SK-N-SH (cell line): Measurements from ENCODE around the gene LAPTM5. TPM values are rescaled to one million over a fixed set of nuclear protein-coding genes. Genes with fewer than 3 reads are reported as not detected.

Experiments used
- CTCF ChIA-PET: fragments of 300-600, 350-600 bp; formaldehyde crosslinking; extraction: SDS; loops from one replicate; lab custom pipeline; 2021; lab: Yijun Ruan, JAX
- POLR2A ChIA-PET: fragments of 350-600 bp; sonication (Branson Sonifier 250); formaldehyde crosslinking; extraction: SDS; loops from one replicate; lab custom pipeline; 2020; ENCODE audit warnings: antibody characterized with exemption, inconsistent platforms; lab: Yijun Ruan, JAX
- DNase-seq: peaks from one replicate; pipeline ENCODE4 v3.0.0; 2012
- H2AFZ ChIP-seq: fragments of 200-600 bp; sonication (generic); 2 replicates; pipeline ENCODE4 v1.8.1; 2016; ENCODE audit warnings: antibody characterized with exemption, mild to moderate bottlenecking, low read depth
- H3F3A ChIP-seq: fragments of 200-600 bp; sonication (generic); replicated peaks from 2 replicates; pipeline ENCODE3; 2016; ENCODE audit warnings: antibody characterized with exemption, mild to moderate bottlenecking; ENCODE audit not compliant: insufficient read depth
- H3K27ac ChIP-seq, 2 experiments: fragments of 200-500 bp in 1 of 2; fragments of 200-600 bp in 1 of 2; sonication (Bioruptor generic) in 1 of 2; sonication (generic), shearing (Covaris generic) in 1 of 2; 2 replicates each; pipeline versions ENCODE4 v1.5.1 to v1.6.1; 2014 to 2016; ENCODE audit warnings: low read depth in 2 of 2, inconsistent platforms in 1 of 2, low read length in 1 of 2, mild to moderate bottlenecking in 1 of 2, mixed read lengths in 1 of 2
- H3K27me3 ChIP-seq: fragments of 200-600 bp; sonication (generic), shearing (Covaris generic); 2 replicates; pipeline ENCODE4 v1.6.1; 2016; ENCODE audit warnings: mixed run types; ENCODE audit not compliant: insufficient read depth
- H3K36me3 ChIP-seq, 2 experiments: fragments of 200-500 bp in 1 of 2; fragments of 200-600 bp in 1 of 2; sonication (Bioruptor generic) in 1 of 2; sonication (generic) in 1 of 2; replicated peaks in 1 of 2; 2 replicates each; pipeline versions ENCODE3 to v1.5.1; 2014 to 2016; ENCODE audit warnings: low read length in 1 of 2, mild to moderate bottlenecking in 1 of 2; ENCODE audit not compliant: insufficient read depth in 2 of 2, control insufficient read depth in 1 of 2
- H3K4me1 ChIP-seq, 2 experiments: fragments of 200-500 bp in 1 of 2; fragments of 200-600 bp in 1 of 2; sonication (Bioruptor generic) in 1 of 2; sonication (generic), shearing (Covaris generic) in 1 of 2; 2 replicates each; pipeline versions ENCODE4 v1.5.1 to v1.6.1; 2014 to 2016; ENCODE audit warnings: low read depth in 1 of 2, low read length in 1 of 2, mixed run types in 1 of 2; ENCODE audit not compliant: insufficient read depth in 2 of 2, control insufficient read depth in 1 of 2
- H3K4me2 ChIP-seq: fragments of 200-600 bp; sonication (generic), shearing (Covaris generic); 2 replicates; pipeline ENCODE4 v1.6.1; 2017; ENCODE audit warnings: mixed run types
- H3K4me3 ChIP-seq, 2 experiments: fragments of 200-500 bp in 1 of 2; fragments of 200-600 bp in 1 of 2; sonication (Bioruptor generic) in 1 of 2; sonication (generic), shearing (Covaris generic) in 1 of 2; 2 replicates each; pipeline versions ENCODE4 v1.5.1 to v1.8.1; 2014 to 2016; ENCODE audit warnings: low read depth in 2 of 2, inconsistent platforms in 1 of 2, low read length in 1 of 2, mild to moderate bottlenecking in 1 of 2, mixed read lengths in 1 of 2, moderate library complexity in 1 of 2
- H3K79me2 ChIP-seq: fragments of 200-600 bp; sonication (generic); 2 replicates; pipeline ENCODE4 v1.8.1; 2017; ENCODE audit warnings: mild to moderate bottlenecking; ENCODE audit not compliant: insufficient read depth
- H3K9ac ChIP-seq: fragments of 200-600 bp; sonication (generic); 2 replicates; pipeline ENCODE4 v1.6.1; 2017; ENCODE audit warnings: mixed run types
- H3K9me2 ChIP-seq: fragments of 200-600 bp; sonication (generic); 2 replicates; pipeline ENCODE4 v1.6.1; 2017; ENCODE audit warnings: mixed run types
- H3K9me3 ChIP-seq: fragments of 200-600 bp; sonication (generic); 2 replicates; pipeline ENCODE4 v1.6.1; 2017; ENCODE audit warnings: mixed run types, mild to moderate bottlenecking, moderate library complexity
- H4K20me1 ChIP-seq: fragments of 200-600 bp; sonication (generic); 2 replicates; pipeline ENCODE4 v1.6.1; 2017; ENCODE audit warnings: mild to moderate bottlenecking, mixed run types; ENCODE audit not compliant: insufficient read depth
- ELF1 ChIP-seq: IDR thresholded peaks from 2 replicates; pipeline ENCODE4 v1.4.0; 2012
- EP300 ChIP-seq, 2 experiments: IDR thresholded peaks; 2 replicates each; pipeline versions ENCODE4 v1.4.0 to v1.6.1; 2012; ENCODE audit warnings: borderline replicate concordance in 1 of 2, low read depth in 1 of 2, low read length in 1 of 2
- EZH2phosphoT487 ChIP-seq: fragments of 200-600 bp; sonication (generic); IDR thresholded peaks from 2 replicates; pipeline ENCODE4 v1.6.1; 2017; ENCODE audit warnings: low read depth, mixed run types, mild to moderate bottlenecking, antibody characterized with exemption, moderate library complexity, borderline replicate concordance
- FOSL2 ChIP-seq: IDR thresholded peaks from 2 replicates; pipeline ENCODE4 v1.4.0; 2012; ENCODE audit warnings: low read depth, mild to moderate bottlenecking, moderate library complexity, borderline replicate concordance
- JUND ChIP-seq: IDR thresholded peaks from 2 replicates; pipeline ENCODE4 v1.4.0; 2012
- MXI1 ChIP-seq: IDR thresholded peaks from 2 replicates; pipeline ENCODE4 v1.6.1; 2012; ENCODE audit warnings: mild to moderate bottlenecking, low read depth, low read length, improper control_type of control experiment
- POLR2AphosphoS5 ChIP-seq: IDR thresholded peaks from 2 replicates; pipeline ENCODE4 v1.6.1; 2012; ENCODE audit warnings: low read depth, low read length
- RAD21 ChIP-seq: IDR thresholded peaks from 2 replicates; pipeline ENCODE4 v1.6.1; 2012; ENCODE audit warnings: mild to moderate bottlenecking, low read length
- RFX5 ChIP-seq: IDR thresholded peaks from 2 replicates; pipeline ENCODE4 v1.6.1; 2012; ENCODE audit warnings: mild to moderate bottlenecking, improper control_type of control experiment, low read length
- RXRA ChIP-seq: IDR thresholded peaks from 2 replicates; pipeline ENCODE4 v1.4.0; 2012; ENCODE audit warnings: low read depth, mild to moderate bottlenecking, borderline replicate concordance
- TEAD4 ChIP-seq: IDR thresholded peaks from 2 replicates; pipeline ENCODE4 v1.4.0; 2012; ENCODE audit warnings: mild to moderate bottlenecking, borderline replicate concordance; ENCODE audit not compliant: insufficient read depth
- YY1 ChIP-seq: IDR thresholded peaks from 2 replicates; pipeline ENCODE4 v1.4.0; 2012; ENCODE audit warnings: low read depth, mild to moderate bottlenecking
- WGBS: methylation state at CpG from one replicate; pipeline ENCODE4 v1.1.6; 2017; ENCODE audit warnings: low lambda C conversion rate; 5-methylcytosine and 5-hydroxymethylcytosine counted together
- polyA plus RNA-seq, 3 experiments: library from polyadenylated mRNA; depleted of rRNA; stranded (reverse); fragments of >200 nt; gene quantifications; 2 replicates each; pipeline ENCODE4 v1.2.3, GENCODE V29; 2012
- TF ChIP-seq, protein P1 (sequence below): IDR thresholded peaks from 2 replicates; pipeline ENCODE4 v1.6.1; 2012; ENCODE audit warnings: mild to moderate bottlenecking, low read depth, low read length, moderate library complexity
- TF ChIP-seq, protein P2 (sequence below): fragments of 150-350 bp; IDR thresholded peaks from 2 replicates; pipeline ENCODE4 v1.6.1; 2017; ENCODE audit warnings: antibody characterized with exemption, low read length, low read depth, borderline replicate concordance
- TF ChIP-seq, protein P3 (sequence below): IDR thresholded peaks from 2 replicates; pipeline ENCODE4 v1.4.0; 2012; ENCODE audit warnings: low read depth, borderline replicate concordance
- TF ChIP-seq, protein P4 (sequence below): IDR thresholded peaks from 2 replicates; pipeline ENCODE4 v1.4.0; 2012; ENCODE audit warnings: low read depth, borderline replicate concordance
- TF ChIP-seq, protein P5 (sequence below): IDR thresholded peaks from 2 replicates; pipeline ENCODE4; 2012
- TF ChIP-seq, protein P6 (sequence below): fragments of 150-350 bp; IDR thresholded peaks from 2 replicates; pipeline ENCODE4 v1.6.1; 2016; ENCODE audit warnings: mild to moderate bottlenecking, low read depth, low read length
- TF ChIP-seq, protein P7 (sequence below): fragments of 200-600 bp; sonication (generic); IDR thresholded peaks from 2 replicates; pipeline ENCODE4 v1.6.1; 2017; ENCODE audit warnings: antibody characterized with exemption, mild to moderate bottlenecking, moderate library complexity

The LAPTM5 gene
- polyA plus RNA-seq, 1 of the 3 experiments (the other 2 are of a cell fraction), result 1.1 TPM

DNA sequence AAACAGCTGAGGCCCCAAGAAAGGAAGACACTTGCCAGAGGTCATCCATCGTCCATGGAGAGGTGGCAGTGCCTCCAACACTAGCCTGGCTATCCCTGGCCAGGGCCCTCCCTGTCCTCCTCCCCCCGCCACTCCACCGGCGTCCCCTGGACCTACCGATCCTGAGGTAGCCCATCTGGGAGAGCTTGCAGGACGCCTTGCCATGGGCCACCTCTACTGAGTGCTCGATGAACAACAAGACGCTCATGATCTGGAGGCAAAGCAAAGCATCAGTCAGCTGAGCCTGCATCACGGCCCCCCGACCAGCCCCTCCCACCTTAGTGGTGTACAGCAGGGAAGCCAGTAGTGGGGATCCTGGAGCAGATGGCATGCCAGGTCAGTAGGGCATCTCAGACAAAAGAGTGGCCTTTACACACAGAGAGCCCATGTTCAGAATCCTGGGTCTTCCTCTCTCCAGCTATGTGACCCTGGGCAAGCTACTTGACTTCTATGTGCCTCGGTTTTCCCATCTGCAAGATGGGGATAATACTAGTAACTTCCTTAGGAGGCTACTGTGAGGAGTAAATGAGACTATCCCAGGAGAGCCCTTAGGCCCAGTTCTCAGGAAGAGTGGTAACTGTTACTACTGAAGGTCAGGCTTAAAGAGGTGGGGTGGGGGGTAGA lies 15.1 kb downstream of the LAPTM5 start:
- no peak for DNase-seq
- POLR2A ChIA-PET, result no interaction called here
- 72% methylated on average over 9 of the region's 11 CpGs for WGBS
- Histone ChIP-seq H3K9me3 (no peaks in the 10 kb centered on the region), H3K79me2 (no peaks in the 10 kb centered on the region), H3K4me3 (no peak overlapping the region), H3K27me3 (no peaks in the 10 kb centered on the region), H2AFZ (no peak overlapping the region), H3F3A (no peaks in the 10 kb centered on the region), H3K9ac (no peak overlapping the region), H3K4me2 (no peak overlapping the region), H3K4me1 (no peaks in the 10 kb centered on the region; a peak in 1 of 4 replicates), H4K20me1 (no peaks in the 10 kb centered on the region), H3K36me3 (no peaks in the 10 kb centered on the region), H3K9me2 (no peaks in the 10 kb centered on the region), H3K27ac (no peak overlapping the region)
- TF ChIP-seq FOSL2 (no peak), POLR2AphosphoS5 (no peak), RAD21 (no peak), ELF1 (no peak), EP300 (IDR thresholded peaks at IDR 0.05; ENCODE audit: borderline replicate concordance in 1 of 2, low read depth in 1 of 2, low read length in 1 of 2) (no peak), TEAD4 (no peak), RFX5 (no peak), MXI1 (no peak), JUND (no peak), YY1 (no peak), RXRA (no peak), EZH2phosphoT487 (no peak)
- TF ChIP-seq, protein P1, sequence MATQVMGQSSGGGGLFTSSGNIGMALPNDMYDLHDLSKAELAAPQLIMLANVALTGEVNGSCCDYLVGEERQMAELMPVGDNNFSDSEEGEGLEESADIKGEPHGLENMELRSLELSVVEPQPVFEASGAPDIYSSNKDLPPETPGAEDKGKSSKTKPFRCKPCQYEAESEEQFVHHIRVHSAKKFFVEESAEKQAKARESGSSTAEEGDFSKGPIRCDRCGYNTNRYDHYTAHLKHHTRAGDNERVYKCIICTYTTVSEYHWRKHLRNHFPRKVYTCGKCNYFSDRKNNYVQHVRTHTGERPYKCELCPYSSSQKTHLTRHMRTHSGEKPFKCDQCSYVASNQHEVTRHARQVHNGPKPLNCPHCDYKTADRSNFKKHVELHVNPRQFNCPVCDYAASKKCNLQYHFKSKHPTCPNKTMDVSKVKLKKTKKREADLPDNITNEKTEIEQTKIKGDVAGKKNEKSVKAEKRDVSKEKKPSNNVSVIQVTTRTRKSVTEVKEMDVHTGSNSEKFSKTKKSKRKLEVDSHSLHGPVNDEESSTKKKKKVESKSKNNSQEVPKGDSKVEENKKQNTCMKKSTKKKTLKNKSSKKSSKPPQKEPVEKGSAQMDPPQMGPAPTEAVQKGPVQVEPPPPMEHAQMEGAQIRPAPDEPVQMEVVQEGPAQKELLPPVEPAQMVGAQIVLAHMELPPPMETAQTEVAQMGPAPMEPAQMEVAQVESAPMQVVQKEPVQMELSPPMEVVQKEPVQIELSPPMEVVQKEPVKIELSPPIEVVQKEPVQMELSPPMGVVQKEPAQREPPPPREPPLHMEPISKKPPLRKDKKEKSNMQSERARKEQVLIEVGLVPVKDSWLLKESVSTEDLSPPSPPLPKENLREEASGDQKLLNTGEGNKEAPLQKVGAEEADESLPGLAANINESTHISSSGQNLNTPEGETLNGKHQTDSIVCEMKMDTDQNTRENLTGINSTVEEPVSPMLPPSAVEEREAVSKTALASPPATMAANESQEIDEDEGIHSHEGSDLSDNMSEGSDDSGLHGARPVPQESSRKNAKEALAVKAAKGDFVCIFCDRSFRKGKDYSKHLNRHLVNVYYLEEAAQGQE, result no peak
- TF ChIP-seq, protein P2, sequence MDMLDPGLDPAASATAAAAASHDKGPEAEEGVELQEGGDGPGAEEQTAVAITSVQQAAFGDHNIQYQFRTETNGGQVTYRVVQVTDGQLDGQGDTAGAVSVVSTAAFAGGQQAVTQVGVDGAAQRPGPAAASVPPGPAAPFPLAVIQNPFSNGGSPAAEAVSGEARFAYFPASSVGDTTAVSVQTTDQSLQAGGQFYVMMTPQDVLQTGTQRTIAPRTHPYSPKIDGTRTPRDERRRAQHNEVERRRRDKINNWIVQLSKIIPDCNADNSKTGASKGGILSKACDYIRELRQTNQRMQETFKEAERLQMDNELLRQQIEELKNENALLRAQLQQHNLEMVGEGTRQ, result no peak
- TF ChIP-seq, protein P3, sequence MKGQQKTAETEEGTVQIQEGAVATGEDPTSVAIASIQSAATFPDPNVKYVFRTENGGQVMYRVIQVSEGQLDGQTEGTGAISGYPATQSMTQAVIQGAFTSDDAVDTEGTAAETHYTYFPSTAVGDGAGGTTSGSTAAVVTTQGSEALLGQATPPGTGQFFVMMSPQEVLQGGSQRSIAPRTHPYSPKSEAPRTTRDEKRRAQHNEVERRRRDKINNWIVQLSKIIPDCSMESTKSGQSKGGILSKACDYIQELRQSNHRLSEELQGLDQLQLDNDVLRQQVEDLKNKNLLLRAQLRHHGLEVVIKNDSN, result no peak
- TF ChIP-seq, protein P4, sequence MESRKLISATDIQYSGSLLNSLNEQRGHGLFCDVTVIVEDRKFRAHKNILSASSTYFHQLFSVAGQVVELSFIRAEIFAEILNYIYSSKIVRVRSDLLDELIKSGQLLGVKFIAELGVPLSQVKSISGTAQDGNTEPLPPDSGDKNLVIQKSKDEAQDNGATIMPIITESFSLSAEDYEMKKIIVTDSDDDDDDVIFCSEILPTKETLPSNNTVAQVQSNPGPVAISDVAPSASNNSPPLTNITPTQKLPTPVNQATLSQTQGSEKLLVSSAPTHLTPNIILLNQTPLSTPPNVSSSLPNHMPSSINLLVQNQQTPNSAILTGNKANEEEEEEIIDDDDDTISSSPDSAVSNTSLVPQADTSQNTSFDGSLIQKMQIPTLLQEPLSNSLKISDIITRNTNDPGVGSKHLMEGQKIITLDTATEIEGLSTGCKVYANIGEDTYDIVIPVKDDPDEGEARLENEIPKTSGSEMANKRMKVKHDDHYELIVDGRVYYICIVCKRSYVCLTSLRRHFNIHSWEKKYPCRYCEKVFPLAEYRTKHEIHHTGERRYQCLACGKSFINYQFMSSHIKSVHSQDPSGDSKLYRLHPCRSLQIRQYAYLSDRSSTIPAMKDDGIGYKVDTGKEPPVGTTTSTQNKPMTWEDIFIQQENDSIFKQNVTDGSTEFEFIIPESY, result no peak
- TF ChIP-seq, protein P5, sequence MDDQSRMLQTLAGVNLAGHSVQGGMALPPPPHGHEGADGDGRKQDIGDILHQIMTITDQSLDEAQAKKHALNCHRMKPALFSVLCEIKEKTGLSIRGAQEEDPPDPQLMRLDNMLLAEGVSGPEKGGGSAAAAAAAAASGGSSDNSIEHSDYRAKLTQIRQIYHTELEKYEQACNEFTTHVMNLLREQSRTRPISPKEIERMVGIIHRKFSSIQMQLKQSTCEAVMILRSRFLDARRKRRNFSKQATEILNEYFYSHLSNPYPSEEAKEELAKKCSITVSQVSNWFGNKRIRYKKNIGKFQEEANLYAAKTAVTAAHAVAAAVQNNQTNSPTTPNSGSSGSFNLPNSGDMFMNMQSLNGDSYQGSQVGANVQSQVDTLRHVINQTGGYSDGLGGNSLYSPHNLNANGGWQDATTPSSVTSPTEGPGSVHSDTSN, result no peak
- TF ChIP-seq, protein P6, sequence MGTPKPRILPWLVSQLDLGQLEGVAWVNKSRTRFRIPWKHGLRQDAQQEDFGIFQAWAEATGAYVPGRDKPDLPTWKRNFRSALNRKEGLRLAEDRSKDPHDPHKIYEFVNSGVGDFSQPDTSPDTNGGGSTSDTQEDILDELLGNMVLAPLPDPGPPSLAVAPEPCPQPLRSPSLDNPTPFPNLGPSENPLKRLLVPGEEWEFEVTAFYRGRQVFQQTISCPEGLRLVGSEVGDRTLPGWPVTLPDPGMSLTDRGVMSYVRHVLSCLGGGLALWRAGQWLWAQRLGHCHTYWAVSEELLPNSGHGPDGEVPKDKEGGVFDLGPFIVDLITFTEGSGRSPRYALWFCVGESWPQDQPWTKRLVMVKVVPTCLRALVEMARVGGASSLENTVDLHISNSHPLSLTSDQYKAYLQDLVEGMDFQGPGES, result no peak
- TF ChIP-seq, protein P7, sequence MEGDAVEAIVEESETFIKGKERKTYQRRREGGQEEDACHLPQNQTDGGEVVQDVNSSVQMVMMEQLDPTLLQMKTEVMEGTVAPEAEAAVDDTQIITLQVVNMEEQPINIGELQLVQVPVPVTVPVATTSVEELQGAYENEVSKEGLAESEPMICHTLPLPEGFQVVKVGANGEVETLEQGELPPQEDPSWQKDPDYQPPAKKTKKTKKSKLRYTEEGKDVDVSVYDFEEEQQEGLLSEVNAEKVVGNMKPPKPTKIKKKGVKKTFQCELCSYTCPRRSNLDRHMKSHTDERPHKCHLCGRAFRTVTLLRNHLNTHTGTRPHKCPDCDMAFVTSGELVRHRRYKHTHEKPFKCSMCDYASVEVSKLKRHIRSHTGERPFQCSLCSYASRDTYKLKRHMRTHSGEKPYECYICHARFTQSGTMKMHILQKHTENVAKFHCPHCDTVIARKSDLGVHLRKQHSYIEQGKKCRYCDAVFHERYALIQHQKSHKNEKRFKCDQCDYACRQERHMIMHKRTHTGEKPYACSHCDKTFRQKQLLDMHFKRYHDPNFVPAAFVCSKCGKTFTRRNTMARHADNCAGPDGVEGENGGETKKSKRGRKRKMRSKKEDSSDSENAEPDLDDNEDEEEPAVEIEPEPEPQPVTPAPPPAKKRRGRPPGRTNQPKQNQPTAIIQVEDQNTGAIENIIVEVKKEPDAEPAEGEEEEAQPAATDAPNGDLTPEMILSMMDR, result no peak
- CTCF ChIA-PET, result interaction anchor here (0.7 to 1.8 kb wide), 3 partner anchors 23 to 40 kb away, joined by 3 to 8 read pairs (median 5); no protein-coding TSS in a partner anchor
